CD1c-positive myeloid dendritic cell (primary cell): ENCODE results near the gene DCAF12.
A peak's percentile ranks its signal among the peaks of the same experiment; 100 is the strongest.

Experiments used
- DNase-seq: peaks from one replicate; pipeline ENCODE4 v3.0.0-alpha.2; 2016; ENCODE audit errors: extremely low spot score

The DCAF12 gene

DNA sequence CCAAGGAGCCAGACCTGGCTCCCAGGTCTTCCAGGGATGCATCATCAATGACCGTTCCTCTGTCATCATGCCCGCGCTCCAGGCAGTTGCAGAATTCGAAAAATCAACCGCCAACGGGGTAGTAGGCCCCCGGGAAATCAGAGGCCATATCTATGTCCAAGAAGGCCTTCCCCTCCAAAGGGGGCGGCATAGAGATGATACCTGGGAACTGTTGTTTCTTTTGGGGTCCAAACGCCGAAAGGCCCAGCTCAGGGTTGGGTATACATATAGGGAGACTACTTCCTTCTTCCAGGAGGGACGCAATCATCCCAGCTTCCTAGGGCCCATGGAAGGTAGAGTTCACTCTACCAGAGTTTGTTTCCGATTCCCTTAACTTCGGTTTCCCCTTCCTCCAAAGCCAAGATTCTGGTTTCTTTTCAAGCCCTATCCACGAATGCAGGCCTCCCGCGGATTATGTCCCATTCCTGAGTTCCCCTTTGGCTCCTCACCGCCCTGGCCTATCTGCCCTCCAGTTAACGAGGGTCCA, 754 bp downstream of the DCAF12 start:
- peak; percentile 20 for DNase-seq

DNA sequence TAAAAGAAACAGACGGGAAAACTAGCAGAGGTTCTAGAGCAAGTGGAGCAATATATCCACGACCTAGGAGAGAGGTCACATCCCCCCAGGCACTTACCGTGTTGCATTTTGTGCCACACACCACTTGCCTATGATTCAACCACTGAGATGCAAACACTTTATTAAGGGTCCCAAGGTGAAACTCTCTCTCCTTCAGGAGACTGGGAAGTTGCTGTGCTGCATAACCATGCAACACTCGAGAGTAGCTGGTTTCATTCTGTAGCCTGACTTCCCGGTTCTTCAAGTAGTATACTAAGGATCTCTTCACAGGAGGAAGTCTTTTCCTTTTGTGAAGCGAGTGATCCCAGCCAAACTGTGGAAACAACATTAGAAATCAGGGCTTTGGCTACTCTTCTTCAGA, 1.6 kb downstream of the DCAF12 start:
- DNase-seq: peak; percentile 62

DNA sequence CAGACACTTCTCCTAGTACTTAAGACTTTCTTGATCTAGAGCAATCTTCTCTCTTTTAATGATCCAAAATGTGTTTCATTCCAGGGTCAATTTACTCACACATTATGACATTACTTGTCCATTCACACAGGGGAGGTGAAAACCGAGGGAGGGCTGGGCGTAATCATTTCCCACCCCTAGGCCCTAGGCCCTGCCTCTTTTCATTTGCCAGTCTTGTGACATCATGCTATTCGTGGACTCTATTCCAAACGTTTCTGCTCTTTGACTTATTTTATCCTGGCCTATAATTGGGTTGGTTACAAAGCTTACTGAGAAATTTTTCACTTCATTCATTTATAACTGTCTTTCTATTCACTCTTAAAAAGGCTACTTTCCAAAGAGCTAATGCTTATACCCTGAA, 2.4 kb downstream of the DCAF12 start:
- no peak for DNase-seq

DNA sequence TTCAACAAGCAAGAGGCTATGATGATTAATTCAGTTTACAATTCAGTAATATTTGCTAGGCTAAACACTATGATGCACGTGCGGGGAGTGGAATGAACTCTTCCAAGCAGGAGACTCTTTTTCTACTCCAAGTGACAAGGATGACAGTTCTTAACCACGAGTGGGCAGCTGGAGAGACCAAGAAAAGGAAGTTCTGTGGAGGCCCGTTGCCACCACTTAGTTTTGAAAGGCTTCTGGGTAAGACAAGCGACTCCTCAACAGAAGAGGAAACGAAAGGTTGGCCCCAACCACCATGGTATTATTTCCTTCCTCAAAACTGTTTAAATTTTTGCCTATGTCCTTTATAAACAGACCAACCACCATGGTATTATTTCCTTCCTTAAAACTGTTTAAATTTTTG, 2.8 kb downstream of the DCAF12 start:
- DNase-seq: peak; percentile 95

DNA sequence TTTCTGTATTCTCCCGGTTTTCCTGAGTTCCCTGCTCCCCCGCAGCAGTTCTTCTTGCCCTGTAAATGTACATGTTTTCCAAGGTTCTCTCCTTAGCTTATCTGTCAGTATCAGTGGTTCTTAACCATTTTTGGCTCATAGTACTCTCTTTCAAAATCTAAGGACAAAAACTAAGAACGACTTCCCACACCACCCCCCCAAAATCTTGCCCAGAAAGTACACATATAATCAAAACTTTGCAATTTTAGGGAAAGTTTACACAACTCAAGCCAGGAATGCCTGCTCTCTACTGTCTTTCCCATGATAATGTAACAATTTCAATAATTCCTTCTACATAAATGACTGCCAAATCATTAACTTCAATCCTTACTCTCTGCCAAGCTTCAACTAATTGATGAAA, 4.5 kb downstream of the DCAF12 start:
- DNase-seq: no peak

DNA sequence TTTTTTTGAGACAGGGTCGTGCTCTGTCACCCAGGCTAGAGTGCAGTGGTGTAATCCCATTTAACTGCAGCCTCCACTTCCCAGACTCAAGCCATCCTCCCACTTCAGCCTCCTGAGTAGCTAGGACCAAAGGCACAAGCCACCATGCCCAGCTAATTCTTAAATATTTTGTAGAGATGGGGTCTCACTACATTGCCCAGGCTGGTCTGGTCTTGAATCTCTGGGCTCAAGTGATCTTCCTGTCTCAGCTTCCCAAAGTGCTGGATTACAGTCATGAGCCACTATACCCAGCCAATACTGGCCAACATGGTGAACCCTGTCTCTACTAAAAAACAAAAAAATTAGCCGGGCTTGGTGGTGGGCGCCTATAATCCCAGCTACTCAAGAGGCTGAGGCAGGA, 6.8 kb downstream of the DCAF12 start:
- DNase-seq: no peak

DNA sequence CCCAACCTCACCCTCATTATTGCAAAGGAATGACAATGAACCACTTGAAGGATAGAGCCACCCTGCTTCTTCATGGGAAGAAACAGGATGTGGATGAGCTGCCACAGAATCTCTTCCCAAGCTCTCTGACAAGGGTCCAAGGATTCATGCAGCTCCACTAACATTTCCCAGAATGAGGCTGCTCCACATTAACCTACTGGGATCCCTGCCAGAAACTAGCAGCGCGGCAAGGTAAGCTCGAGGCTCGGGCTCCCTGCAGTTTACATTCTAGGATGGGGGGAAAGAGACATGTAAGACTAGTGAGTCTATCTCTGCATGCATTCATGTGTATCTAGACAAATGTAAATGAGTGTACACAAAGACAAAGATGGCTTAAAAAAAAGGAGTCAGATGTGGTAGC, 12.1 kb downstream of the DCAF12 start:
- no peak for DNase-seq

DNA sequence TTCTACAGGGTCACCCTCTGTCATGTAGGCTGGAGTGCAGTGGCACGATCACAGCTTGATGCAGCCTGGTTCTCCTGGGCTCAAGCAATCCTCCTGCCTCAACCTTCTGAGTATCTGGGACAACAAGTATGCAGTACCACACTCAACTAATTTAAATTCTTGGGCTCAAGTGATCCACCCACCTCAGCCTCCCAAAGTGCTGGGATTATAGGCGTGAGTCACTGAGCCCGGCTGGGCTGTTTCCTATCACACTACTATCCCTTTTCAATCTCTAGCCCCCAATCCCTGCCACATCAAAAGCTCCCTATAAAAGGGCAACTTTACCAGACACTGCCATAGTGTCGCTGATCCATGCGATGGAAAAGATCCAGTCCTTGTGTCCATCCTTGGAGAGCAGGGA, 20.4 kb downstream of the DCAF12 start:
- no peak for DNase-seq

DNA sequence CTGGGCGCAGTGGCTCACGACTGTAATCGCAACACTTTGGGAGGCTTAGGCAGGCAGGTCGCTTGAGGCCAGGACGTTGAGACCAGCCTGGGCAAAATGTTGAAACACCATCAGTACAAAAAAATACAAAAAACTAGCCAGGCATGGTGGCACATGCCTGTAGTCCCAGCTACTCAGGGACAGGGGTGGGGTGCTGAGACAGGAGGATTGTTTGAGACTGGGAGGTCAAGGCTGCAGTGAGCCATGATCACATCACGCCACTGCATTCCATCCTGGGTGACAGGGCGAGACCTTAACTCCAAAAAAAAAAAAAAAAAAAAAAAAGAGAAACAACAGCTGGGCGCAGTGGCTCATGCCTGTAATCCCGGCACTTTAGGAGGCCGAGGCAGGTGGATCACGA, 23.7 kb downstream of the DCAF12 start:
- no peak for DNase-seq

DNA sequence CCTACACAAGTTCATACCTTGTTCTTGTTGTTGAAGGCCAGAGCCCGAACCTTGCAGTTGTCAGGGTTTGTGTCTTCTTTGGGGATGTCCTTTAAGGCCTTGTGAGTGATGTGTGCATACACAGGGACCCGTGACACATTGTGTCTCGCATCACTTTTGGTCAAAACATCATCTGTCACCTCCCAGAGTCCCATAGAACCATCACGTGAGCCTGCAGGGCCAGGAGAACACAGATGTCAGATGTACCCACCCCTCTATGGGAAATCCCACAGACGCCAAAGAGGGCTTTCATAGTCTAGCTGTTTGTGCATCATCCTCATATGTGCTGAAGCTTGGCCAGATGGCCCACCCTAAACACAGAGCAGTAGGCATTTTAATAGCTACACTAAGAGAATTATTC, 28.2 kb downstream of the DCAF12 start:
- no peak for DNase-seq

DNA sequence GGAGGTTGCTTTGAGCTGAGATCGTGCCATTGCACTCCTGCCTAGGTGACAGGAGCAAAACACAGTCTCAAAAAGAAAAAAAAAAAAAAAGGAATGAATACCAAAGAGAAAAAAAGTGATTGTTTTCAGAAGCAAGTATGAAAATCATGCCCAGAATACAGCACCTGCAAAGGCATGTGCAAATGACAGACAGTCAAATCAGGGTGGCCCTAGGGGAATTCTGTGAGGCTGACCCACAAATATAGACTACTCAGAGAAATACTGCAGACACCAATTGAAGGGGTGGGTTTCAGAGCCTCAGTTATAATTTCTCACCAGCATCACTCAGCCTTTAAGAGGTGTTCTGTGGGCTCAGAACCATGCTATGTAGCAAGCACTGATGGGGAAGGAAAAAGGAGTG, 28.6 kb downstream of the DCAF12 start:
- DNase-seq: no peak

DNA sequence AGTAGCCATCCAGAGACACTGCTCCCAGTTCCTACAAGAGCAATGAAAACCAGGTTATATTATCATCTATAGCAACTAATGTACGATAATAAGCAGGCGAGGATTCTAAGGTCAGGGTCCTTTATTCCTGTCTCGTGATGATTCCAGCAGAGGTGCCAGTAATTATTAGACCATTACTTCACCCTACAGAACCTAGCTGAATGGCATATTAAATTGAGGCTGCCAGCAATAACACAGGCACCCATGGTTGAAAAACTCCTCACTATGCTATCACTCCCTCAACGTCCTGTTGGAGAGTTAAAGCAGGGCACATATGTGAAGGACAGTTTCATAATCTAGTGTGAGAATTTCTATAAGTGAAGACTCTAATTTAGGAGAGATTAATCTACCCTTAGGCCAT, 29.7 kb downstream of the DCAF12 start:
- DNase-seq: no peak

DNA sequence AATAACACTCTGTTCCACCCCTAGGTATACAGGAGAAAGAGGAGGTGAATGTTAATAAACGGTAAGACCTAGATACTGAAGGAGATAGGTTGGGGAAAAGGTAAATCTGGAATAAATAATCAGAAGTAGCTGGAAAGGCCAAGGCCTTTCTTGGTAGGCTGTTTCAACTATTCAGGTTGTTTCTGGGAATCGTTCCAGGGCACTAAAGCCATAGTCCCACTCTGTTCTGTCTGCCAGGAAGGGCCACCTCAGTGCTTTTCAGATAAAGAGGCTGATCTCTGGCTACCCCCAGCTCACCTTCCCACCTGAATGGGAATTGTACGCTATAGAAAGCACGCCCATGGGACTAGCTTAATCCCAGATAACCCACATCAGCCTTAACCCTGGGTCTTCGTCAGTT, 32.9 kb downstream of the DCAF12 start:
- DNase-seq: no peak

DNA sequence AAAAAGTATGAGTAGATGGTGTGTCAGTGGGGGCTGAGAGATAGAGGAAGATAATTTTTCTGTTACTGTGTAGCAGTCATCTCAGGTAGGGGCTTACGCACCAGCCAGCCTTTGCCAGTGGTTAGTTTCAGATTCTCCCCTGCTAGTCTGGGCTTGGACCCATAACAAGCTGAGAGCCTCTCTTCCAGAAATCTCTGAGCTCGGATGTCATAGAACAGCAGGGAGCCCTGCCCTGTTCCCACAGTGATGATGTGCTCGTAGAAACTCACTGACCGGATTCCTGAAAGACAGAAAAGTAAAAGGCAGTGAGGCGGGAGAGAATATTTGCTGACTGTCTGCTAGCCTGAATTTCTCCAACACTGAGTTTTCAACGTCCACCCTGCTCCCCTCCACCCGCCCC, 37.2 kb downstream of the DCAF12 start:
- no peak for DNase-seq

DNA sequence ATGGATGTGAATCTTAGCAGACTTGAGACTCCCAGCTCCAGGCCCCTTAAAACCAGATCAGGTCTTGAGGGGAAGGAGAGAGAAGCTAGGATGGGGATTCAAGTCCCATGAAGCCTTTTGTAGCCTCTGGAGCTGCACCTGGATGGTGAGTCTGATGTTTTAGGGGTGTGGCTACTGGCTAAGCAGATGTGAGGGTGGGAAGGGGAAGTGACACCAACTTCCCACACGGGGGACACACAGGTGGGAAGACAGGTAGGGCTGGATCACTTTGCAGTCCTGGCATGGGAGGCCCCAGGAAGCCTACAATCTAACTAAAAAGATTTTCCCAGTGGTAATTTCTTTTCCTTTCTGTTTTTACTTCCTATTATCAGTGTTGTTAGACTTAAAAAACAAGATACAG, 39.1 kb downstream of the DCAF12 start:
- no peak for DNase-seq

DNA sequence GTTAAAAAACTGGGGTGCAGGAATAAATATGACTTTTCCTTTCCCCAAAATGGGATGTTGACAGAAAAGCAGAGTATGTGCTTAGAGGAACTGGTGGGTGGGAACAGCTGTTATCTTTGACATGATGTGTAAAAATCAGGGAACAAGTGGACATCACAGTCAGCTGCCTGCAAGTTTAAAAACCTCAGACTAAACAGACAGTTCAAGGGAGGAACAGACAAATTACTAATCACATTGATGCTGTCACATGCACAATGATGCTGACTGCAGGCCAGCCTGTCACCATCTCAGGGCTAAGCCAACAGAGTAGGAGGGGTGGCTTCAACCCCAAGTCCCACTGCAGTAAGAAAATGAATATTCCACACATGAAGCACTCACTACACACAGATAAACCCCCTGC, 39.6 kb downstream of the DCAF12 start:
- peak; percentile 62 for DNase-seq

DNA sequence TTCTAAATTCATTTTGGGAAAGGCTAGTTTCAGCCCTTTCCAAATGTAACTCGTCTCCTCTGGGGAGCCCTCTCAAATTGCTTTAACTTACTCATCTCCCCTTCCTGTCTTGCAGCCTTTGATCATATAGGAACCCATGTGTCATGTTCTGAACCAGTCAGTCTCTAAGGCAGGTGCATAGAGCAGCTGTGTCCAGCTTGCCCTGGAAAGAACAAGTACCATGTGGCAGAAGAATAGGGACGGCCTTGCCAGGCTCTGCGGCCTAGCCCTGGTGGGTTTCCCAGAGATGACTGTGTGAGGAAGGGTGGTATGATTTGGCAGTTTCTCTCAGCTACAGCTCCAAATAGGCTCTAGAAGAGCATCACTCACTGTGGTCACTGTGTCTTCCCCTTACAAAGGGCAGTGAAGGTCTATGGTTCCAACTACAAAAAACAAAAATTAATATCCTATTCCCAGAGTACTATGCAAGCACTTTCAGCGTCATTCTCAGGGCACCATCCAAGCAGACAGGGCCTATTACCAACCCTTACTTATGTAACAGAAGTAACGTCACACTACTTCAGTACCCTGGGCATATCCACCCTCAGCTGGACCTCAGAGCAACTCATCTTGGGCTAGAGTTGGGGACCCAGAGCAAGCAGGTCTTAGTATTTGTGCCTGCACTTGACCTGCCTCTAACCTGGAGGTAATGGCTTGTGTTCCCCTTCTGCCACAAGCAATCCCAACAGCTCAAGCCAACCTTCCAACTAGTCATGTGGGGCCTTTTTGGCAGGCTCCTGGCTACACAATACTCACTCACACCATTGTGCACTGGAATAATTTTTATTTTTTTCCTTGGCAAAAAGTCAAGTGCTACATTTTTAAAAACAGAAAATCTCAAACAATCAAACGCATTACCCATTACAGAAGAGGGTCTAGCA, 40.7 kb downstream of the DCAF12 start:
- no peak for DNase-seq

DNA sequence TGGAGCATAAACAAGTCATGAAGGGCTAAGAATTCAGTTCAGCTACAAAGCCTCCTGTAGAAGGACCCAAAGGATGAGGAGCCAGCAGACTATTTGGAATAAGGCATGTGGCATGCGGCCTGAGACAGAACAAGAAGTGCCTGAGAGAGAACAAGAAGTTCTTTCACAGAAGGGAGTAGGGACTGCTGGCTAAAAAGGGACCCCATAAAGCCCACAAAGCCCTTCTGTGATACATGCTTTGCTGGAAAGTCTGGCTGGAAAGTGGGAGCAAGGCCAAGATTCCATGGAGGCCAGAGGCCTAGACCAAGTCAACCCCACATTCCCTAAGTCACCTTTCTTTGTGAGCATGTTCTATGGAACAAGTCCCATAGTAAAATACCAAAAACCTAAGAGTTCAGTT, 41.9 kb downstream of the DCAF12 start:
- no peak for DNase-seq

DNA sequence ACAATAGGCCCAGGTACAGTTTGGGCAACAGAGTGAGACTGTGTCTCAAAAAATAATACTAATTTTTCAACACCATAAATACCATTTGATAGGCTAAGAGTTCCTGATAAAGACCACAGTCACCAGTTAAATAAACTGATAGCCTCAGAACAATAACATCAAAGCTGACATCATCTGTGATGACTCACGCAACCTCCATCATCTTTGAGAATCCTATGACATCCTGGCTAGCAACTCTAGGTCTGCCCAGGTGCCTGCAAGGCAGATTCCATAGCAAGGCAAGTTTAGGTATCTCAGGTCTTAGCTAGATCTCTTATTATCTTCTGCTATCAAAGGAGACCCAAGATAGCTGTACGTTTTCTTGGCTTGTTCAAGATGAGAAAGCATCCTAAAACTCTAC, 47.3 kb downstream of the DCAF12 start:
- no peak for DNase-seq

DNA sequence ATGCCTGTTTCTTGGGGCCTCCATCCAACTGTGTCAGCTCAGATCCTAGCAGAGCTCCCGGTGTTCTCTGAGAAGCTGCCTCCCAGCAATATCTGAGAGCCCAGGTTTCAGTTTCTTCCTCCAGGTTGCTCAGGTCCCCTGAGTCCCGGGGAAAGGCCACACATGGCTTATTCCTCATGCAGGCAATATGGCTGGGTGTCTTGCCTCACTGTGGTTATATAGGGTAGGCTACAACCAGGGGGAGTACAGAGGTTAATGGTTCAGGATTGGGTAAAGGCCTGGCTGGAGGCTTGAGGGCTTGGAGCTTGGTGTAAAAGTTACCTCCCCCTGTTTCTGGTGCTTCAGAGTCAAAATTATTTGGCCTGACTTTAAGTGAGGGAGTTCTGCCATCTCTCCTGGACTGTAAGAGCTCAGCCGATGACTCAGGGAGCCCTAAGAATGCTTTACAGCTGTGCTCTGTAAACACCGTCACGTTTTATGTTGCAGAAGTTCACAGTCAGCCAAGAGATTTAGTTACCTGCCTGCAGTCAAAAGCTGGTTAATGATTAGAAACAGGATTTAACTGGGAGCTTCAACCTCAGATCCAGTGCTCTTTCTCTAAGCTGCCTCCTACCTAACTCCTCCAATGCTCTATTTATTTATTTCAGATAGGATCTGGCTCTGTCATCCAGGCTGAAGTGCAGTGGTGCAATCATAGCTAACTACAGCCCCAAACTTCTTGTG, 53.5 kb downstream of the DCAF12 start:
- no peak for DNase-seq

DNA sequence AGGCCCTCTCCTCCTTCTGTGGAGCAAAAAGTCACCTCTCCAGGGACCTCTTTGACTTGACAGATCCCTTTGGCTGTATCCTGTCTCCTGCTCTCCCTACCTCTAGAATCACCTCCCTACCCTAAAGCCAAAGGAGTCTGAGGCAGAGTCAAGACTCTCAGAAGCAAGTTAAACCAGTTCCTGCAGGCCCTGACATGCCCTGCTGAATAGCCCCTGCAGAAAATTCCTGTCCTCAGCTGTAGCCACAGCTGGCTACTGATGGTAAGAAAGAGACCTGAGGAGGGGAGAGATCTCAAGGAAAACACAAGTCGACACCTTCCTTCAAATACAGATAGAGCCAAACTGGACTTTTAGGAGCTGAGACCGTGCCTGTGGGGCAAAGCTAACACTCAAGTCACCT, 54.1 kb downstream of the DCAF12 start:
- no peak for DNase-seq

DNA sequence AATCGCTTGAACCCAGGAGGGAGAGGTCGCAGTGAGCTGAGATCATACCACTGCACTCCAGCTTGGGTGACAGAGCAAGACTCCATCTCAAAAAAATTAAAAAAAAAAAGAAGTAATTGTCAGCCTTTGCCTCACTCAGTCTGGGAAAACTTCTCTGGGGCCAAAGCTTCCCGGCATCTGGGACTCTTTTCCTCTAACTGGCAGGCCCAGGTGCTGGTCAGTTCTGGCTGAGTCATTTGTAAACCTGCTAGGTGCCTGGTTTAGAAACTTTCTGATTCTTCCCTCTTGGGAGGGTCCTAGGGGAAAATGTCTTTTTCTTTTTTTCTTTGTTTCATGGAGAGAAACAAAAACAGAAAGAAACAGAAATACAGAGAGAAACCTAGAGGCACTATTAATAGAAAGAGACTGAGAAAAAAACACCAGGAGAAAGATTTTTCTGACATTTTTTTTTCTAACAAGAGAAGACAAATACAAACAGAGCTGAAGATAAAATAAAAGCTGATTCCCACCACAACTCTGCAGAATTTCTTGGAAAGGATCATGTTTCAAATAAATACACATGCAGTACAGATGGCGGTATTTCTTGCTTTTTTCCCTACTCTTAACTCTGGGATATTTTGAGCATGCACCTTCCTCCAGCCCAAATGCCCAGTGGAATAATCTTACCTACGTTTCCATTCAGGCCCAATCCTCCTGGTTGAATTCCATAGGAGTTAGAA, 55.7 kb downstream of the DCAF12 start:
- DNase-seq: no peak
